ENCODE results near the gene TEX52. TPM values are rescaled to one million over a fixed set of nuclear protein-coding genes. Genes with fewer than 3 reads are reported as not detected.
"Not testable (repeated sequence)": the region's sequence is repeated elsewhere in the genome, so short reads cannot be mapped to it uniquely, and the experiment has no call there.

The TEX52 gene
- total and polyA plus RNA-seq, 2 donors (not counting 3 experiments of a cell fraction or from before 2014, with no cell fraction given) = not detected

DNA sequence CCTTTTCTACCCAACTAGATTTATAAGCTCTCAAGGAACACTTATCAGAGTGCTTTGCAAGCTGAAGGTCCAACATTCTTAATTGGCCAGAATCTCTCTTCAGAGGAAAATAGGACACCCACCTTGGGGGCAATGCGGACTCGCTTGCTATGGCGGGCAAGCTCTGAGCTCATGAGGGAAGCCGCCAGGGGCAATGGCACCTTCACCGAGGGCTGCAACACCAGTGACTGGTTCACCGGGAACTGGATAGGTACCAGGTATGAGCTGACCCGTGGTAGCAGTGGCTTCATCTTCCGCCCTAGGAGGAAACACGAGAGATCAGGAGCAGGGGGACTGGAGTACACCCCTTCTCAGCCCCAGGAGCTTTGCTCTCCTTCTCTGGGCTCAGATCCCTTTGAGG is 7.4 kb upstream of the TEX52 start:
- Histone ChIP-seq H2AFZ (ENCODE audit: low read depth, low read length) (no peak overlapping the region), H3K79me2 (ENCODE audit: control insufficient read depth, insufficient read depth, low read length) (no peaks in the 10 kb centered on the region), H3K9ac (replicated peaks; ENCODE audit: extremely low read depth, insufficient read depth, low read length) (no peak overlapping the region), H3K4me1 (ENCODE audit: control insufficient read depth, extremely low read depth, insufficient read depth, low read length) (no peaks in the 10 kb centered on the region), H3K36me3 (ENCODE audit: control insufficient read depth in 2 of 2, extremely low read depth in 1 of 2, insufficient read depth in 2 of 2, low read length in 2 of 2) (peaks cover 6 to 20% of the 10 kb centered on the region in 2 experiments), H4K20me1 (replicated peaks; ENCODE audit: control insufficient read depth, extremely low read depth, insufficient read depth, low read length) (no peaks in the 10 kb centered on the region), H3K4me3 (replicated peaks in 1 of 3; ENCODE audit: insufficient read depth in 1 of 3, low read depth in 1 of 3, low read length in 3 of 3) (no peak overlapping the region), H3K27ac (ENCODE audit: insufficient read depth, low read depth, low read length) (no peak overlapping the region), H3K27me3 (ENCODE audit: control insufficient read depth in 2 of 2, insufficient read depth in 2 of 2, low read length in 2 of 2) (no peaks in the 10 kb centered on the region), H3K4me2 (ENCODE audit: insufficient read depth, low read length) (no peak overlapping the region), H3K9me1 (replicated peaks; ENCODE audit: control insufficient read depth, extremely low read depth, insufficient read depth, low read length) (no peaks in the 10 kb centered on the region), H3K9me3 (replicated peaks; ENCODE audit: control insufficient read depth, insufficient read depth, low read length) (no peaks in the 10 kb centered on the region)
- FAIRE-seq (no peak), DNase-seq (ENCODE audit: low read depth, low spot score) (no peak)
- TF ChIP-seq, protein P1, sequence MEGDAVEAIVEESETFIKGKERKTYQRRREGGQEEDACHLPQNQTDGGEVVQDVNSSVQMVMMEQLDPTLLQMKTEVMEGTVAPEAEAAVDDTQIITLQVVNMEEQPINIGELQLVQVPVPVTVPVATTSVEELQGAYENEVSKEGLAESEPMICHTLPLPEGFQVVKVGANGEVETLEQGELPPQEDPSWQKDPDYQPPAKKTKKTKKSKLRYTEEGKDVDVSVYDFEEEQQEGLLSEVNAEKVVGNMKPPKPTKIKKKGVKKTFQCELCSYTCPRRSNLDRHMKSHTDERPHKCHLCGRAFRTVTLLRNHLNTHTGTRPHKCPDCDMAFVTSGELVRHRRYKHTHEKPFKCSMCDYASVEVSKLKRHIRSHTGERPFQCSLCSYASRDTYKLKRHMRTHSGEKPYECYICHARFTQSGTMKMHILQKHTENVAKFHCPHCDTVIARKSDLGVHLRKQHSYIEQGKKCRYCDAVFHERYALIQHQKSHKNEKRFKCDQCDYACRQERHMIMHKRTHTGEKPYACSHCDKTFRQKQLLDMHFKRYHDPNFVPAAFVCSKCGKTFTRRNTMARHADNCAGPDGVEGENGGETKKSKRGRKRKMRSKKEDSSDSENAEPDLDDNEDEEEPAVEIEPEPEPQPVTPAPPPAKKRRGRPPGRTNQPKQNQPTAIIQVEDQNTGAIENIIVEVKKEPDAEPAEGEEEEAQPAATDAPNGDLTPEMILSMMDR (IDR thresholded peaks at IDR 0.05; ENCODE audit: extremely low read depth in 1 of 2, insufficient read depth in 1 of 2, low read depth in 1 of 2, low read length in 2 of 2) = no peak
- no peak for TF ChIP-seq EZH2 (IDR thresholded peaks at IDR 0.05; ENCODE audit: borderline replicate concordance, low read depth, low read length, severe bottlenecking)
- TF ChIP-seq FOS (IDR thresholded peaks at IDR 0.05; ENCODE audit: borderline replicate concordance, insufficient read depth, low read length) = no peak
- TF ChIP-seq GATA2 (IDR thresholded peaks at IDR 0.05; ENCODE audit: insufficient read depth, insufficient read length, low read depth, low read length) = no peak
- no peak for TF ChIP-seq POLR2AphosphoS5 (IDR thresholded peaks at IDR 0.05; ENCODE audit: insufficient read depth, low read depth, low read length)
- no peak for TF ChIP-seq MYC (IDR thresholded peaks at IDR 0.05; ENCODE audit: low read depth, low read length)
- no peak for TF ChIP-seq JUN (IDR thresholded peaks at IDR 0.05; ENCODE audit: borderline replicate concordance, insufficient read depth, insufficient read length, low read depth)
- no peak for TF ChIP-seq POLR2A (IDR thresholded peaks at IDR 0.05; ENCODE audit: low read depth, low read length)
- CTCF ChIA-PET = interaction anchor here (0.9 to 6.1 kb wide), 5 partner anchors 10 to 177 kb away, joined by 3 to 33 read pairs (median 5); partner anchors contain the start of genes FOXM1 and RHNO1
- intact Hi-C loops (cut with micrococcal nuclease) (no loop called here), dilution Hi-C loops (cut with MboI; ENCODE audit: extremely low pct_ligation_motif_present, low sequenced_read_pairs) (no loop called here)
- POLR2A ChIA-PET = no interaction called here
- no TSS peak for BruUV-seq (replicated peaks)

DNA sequence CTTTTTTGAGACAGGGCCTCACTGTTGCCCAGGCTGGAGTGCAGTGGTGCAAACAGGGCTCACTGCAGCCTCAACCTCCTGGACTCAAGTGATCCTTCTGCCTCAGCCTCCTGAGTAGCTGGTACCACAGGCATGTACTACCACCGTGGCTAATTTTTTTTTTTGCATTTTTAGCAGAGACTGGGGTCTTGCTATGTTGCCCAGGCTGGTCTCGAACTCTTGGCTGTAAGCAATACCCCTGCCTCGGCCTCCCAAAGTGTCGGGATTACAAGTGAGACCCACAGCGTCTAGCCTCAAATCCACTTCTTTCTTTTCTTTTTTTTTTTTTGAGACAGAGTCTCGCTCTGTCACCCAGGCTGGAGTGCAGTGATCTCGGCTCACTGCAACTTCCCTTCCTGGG is 6.6 kb upstream of the TEX52 start:
- H3K4me1 ChIP-seq (ENCODE audit: control insufficient read depth, extremely low read depth, insufficient read depth, low read length); H3K27ac ChIP-seq (ENCODE audit: insufficient read depth, low read depth, low read length); intact Hi-C loops (cut with micrococcal nuclease); H3K4me2 ChIP-seq (ENCODE audit: insufficient read depth, low read length); H4K20me1 ChIP-seq (replicated peaks; ENCODE audit: control insufficient read depth, extremely low read depth, insufficient read depth, low read length); H3K9me3 ChIP-seq (replicated peaks; ENCODE audit: control insufficient read depth, insufficient read depth, low read length); BruUV-seq (replicated peaks); H2AFZ ChIP-seq (ENCODE audit: low read depth, low read length); POLR2A ChIA-PET; H3K4me3 ChIP-seq (replicated peaks in 1 of 3; ENCODE audit: insufficient read depth in 1 of 3, low read depth in 1 of 3, low read length in 3 of 3); H3K79me2 ChIP-seq (ENCODE audit: control insufficient read depth, insufficient read depth, low read length); H3K9ac ChIP-seq (replicated peaks; ENCODE audit: extremely low read depth, insufficient read depth, low read length); dilution Hi-C loops (cut with MboI; ENCODE audit: extremely low pct_ligation_motif_present, low sequenced_read_pairs); H3K27me3 ChIP-seq (ENCODE audit: control insufficient read depth in 2 of 2, insufficient read depth in 2 of 2, low read length in 2 of 2); FAIRE-seq; H3K9me1 ChIP-seq (replicated peaks; ENCODE audit: control insufficient read depth, extremely low read depth, insufficient read depth, low read length); DNase-seq (ENCODE audit: low read depth, low spot score): not testable (repeated sequence)
- peaks cover 8 to 25% of the 10 kb centered on the region in 2 experiments for H3K36me3 ChIP-seq (ENCODE audit: control insufficient read depth in 2 of 2, extremely low read depth in 1 of 2, insufficient read depth in 2 of 2, low read length in 2 of 2)
- CTCF ChIA-PET = interaction anchor here (0.9 to 6.1 kb wide), 5 partner anchors 9 to 178 kb away, joined by 3 to 33 read pairs (median 5); partner anchors contain the start of genes FOXM1 and RHNO1

Data from endothelial cell of umbilical vein (primary cell).